ENCODE measurements around the gene MARCKS. TPM values are rescaled to one million over a fixed set of nuclear protein-coding genes. Genes with fewer than 3 reads are reported as not detected.
"Not testable (repeated sequence)": the region's sequence is repeated elsewhere in the genome, so short reads cannot be mapped to it uniquely, and the experiment has no call there.

Gene MARCKS
- polyA plus RNA-seq, 1 experiment, result 127 TPM

GRCh38 chr6:113903666-113904330, 46.7 kb downstream of the MARCKS start:
- H3K27ac ChIP-seq (ENCODE audit: low read depth, low read length), result peak overlapping the region; percentile 31
- no peaks in the 10 kb centered on the region for H3K27me3 ChIP-seq (ENCODE audit: control insufficient read depth, insufficient read depth, low read length)
- no peak overlapping the region for H3K4me3 ChIP-seq (ENCODE audit: low read depth, low read length)
- TF ChIP-seq CTCF (IDR thresholded peaks at IDR 0.05; ENCODE audit: low read depth, low read length), result no peak
- H3K9me3 ChIP-seq (ENCODE audit: control insufficient read depth, insufficient read depth, low read length), result peaks cover 3% of the 10 kb centered on the region; the same call in 1 of the 2 replicates
- CTCF ChIA-PET, result interaction anchor here (0.6 to 0.7 kb wide), 2 partner anchors 311 to 1135 kb away, joined by 3 to 4 read pairs; no protein-coding TSS in a partner anchor
- POLR2A ChIA-PET, result no interaction called here
- DNase-seq (ENCODE audit: low read depth, low spot score), result no peak

- no peak for DNase-seq (ENCODE audit: low read depth, low spot score)
- POLR2A ChIA-PET, result interaction anchor here (0.6 kb wide), 1 partner anchor 1536 kb away, joined by 4 read pairs; no protein-coding TSS in a partner anchor
These were observed 50.1 kb downstream of the MARCKS start for GRCh38 chr6:113907102-113907815.

GRCh38 chr6:113908801-113909200, 51.7 kb downstream of the MARCKS start:
- POLR2A ChIA-PET, result no interaction called here
- DNase-seq (ENCODE audit: low read depth, low spot score), result no peak
- CTCF ChIA-PET, result interaction anchor here (0.7 to 3.0 kb wide), 16 partner anchors 9 to 1619 kb away, joined by 3 to 17 read pairs (median 4); no protein-coding TSS in a partner anchor
- H3K9me3 ChIP-seq (ENCODE audit: control insufficient read depth, insufficient read depth, low read length), result peaks cover 3% of the 10 kb centered on the region; the same call in 1 of the 2 replicates
- no peak overlapping the region for H3K27ac ChIP-seq (ENCODE audit: low read depth, low read length)
- no peaks in the 10 kb centered on the region for H3K27me3 ChIP-seq (ENCODE audit: control insufficient read depth, insufficient read depth, low read length)
- TF ChIP-seq CTCF (IDR thresholded peaks at IDR 0.05; ENCODE audit: low read depth, low read length), result no peak
- no peak overlapping the region for H3K4me3 ChIP-seq (ENCODE audit: low read depth, low read length)

More at GRCh38 chr6:113907102-113907815, 50.1 kb downstream of the MARCKS start:
- Histone ChIP-seq H3K27me3 (ENCODE audit: control insufficient read depth, insufficient read depth, low read length) (no peaks in the 10 kb centered on the region), H3K4me3 (ENCODE audit: low read depth, low read length) (no peak overlapping the region), H3K9me3 (ENCODE audit: control insufficient read depth, insufficient read depth, low read length) (peaks cover 3% of the 10 kb centered on the region; the same call in 1 of the 2 replicates), H3K27ac (ENCODE audit: low read depth, low read length) (no peak overlapping the region)
- CTCF ChIA-PET, result interaction anchor here (0.7 to 3.0 kb wide), 6 partner anchors 12 to 1117 kb away, joined by 3 to 17 read pairs (median 7); no protein-coding TSS in a partner anchor
- TF ChIP-seq CTCF (IDR thresholded peaks at IDR 0.05; ENCODE audit: low read depth, low read length), result no peak

- H3K4me3 ChIP-seq (ENCODE audit: low read depth, low read length), result no peak overlapping the region
- TF ChIP-seq CTCF (IDR thresholded peaks at IDR 0.05; ENCODE audit: low read depth, low read length), result peak; percentile 58
These were observed 52.2 kb downstream of the MARCKS start for GRCh38 chr6:113909224-113909856.

GRCh38 chr6:113910285-113910684, 53.1 kb downstream of the MARCKS start:
- H3K9me3 ChIP-seq (ENCODE audit: control insufficient read depth, insufficient read depth, low read length); H3K4me3 ChIP-seq (ENCODE audit: low read depth, low read length); H3K27ac ChIP-seq (ENCODE audit: low read depth, low read length); POLR2A ChIA-PET; DNase-seq (ENCODE audit: low read depth, low spot score); H3K27me3 ChIP-seq (ENCODE audit: control insufficient read depth, insufficient read depth, low read length): not testable (repeated sequence)
- CTCF ChIA-PET, result interaction anchor here (1.1 to 3.0 kb wide), 8 partner anchors 9 to 1573 kb away, joined by 3 to 17 read pairs (median 6); no protein-coding TSS in a partner anchor

More at GRCh38 chr6:113909224-113909856, 52.2 kb downstream of the MARCKS start:
- H3K27ac ChIP-seq (ENCODE audit: low read depth, low read length), result no peak overlapping the region
- CTCF ChIA-PET, result interaction anchor here (0.7 to 3.0 kb wide), 18 partner anchors 8 to 1619 kb away, joined by 3 to 17 read pairs (median 4); no protein-coding TSS in a partner anchor
- POLR2A ChIA-PET, result no interaction called here
- H3K9me3 ChIP-seq (ENCODE audit: control insufficient read depth, insufficient read depth, low read length), result peaks cover 3% of the 10 kb centered on the region; the same call in 1 of the 2 replicates
- peak; percentile 63 for DNase-seq (ENCODE audit: low read depth, low spot score)
- H3K27me3 ChIP-seq (ENCODE audit: control insufficient read depth, insufficient read depth, low read length), result no peaks in the 10 kb centered on the region
